ENCODE measurements around the gene MPPED2.

Gene MPPED2

GRCh38 chr11:30423279-30423648 is 162.9 kb downstream of the MPPED2 start:
- TF ChIP-seq NFIC (IDR thresholded peaks at IDR 0.05) (no peak), RAD21 (IDR thresholded peaks at IDR 0.05; ENCODE audit: low read depth) (no peak), CEBPB (IDR thresholded peaks at IDR 0.05) (no peak), CREB1 (IDR thresholded peaks at IDR 0.05; ENCODE audit: low read depth) (no peak), TEAD4 (IDR thresholded peaks at IDR 0.05) (no peak), EP300 (IDR thresholded peaks at IDR 0.05; ENCODE audit: borderline replicate concordance) (no peak; the same call in 1 of the 2 replicates), TCF12 (IDR thresholded peaks at IDR 0.05; ENCODE audit: low read depth) (no peak), USF1 (IDR thresholded peaks at IDR 0.05) (no peak), EGR1 (IDR thresholded peaks at IDR 0.05) (no peak)
- TF ChIP-seq, protein P1, sequence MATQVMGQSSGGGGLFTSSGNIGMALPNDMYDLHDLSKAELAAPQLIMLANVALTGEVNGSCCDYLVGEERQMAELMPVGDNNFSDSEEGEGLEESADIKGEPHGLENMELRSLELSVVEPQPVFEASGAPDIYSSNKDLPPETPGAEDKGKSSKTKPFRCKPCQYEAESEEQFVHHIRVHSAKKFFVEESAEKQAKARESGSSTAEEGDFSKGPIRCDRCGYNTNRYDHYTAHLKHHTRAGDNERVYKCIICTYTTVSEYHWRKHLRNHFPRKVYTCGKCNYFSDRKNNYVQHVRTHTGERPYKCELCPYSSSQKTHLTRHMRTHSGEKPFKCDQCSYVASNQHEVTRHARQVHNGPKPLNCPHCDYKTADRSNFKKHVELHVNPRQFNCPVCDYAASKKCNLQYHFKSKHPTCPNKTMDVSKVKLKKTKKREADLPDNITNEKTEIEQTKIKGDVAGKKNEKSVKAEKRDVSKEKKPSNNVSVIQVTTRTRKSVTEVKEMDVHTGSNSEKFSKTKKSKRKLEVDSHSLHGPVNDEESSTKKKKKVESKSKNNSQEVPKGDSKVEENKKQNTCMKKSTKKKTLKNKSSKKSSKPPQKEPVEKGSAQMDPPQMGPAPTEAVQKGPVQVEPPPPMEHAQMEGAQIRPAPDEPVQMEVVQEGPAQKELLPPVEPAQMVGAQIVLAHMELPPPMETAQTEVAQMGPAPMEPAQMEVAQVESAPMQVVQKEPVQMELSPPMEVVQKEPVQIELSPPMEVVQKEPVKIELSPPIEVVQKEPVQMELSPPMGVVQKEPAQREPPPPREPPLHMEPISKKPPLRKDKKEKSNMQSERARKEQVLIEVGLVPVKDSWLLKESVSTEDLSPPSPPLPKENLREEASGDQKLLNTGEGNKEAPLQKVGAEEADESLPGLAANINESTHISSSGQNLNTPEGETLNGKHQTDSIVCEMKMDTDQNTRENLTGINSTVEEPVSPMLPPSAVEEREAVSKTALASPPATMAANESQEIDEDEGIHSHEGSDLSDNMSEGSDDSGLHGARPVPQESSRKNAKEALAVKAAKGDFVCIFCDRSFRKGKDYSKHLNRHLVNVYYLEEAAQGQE (IDR thresholded peaks at IDR 0.05; ENCODE audit: low read depth): no peak

- TF ChIP-seq EP300 (IDR thresholded peaks at IDR 0.05; ENCODE audit: borderline replicate concordance): peak; percentile 99
- TF ChIP-seq FOXM1 (IDR thresholded peaks at IDR 0.05; ENCODE audit: borderline replicate concordance, low read depth): peak; percentile 98
- peak; percentile 96 for TF ChIP-seq NFIC (IDR thresholded peaks at IDR 0.05)
- TF ChIP-seq CREB1 (IDR thresholded peaks at IDR 0.05; ENCODE audit: low read depth): no peak
- no peak for TF ChIP-seq ZBTB7A (IDR thresholded peaks at IDR 0.05; ENCODE audit: low read depth)
- peak; percentile 87 for TF ChIP-seq TEAD4 (IDR thresholded peaks at IDR 0.05)
- TF ChIP-seq CEBPB (IDR thresholded peaks at IDR 0.05): peak; percentile 91
- TF ChIP-seq RAD21 (IDR thresholded peaks at IDR 0.05; ENCODE audit: low read depth): peak; percentile 38
- TF ChIP-seq EGR1 (IDR thresholded peaks at IDR 0.05): peak; percentile 92
- TF ChIP-seq USF1 (IDR thresholded peaks at IDR 0.05): no peak
- TF ChIP-seq, protein P2, sequence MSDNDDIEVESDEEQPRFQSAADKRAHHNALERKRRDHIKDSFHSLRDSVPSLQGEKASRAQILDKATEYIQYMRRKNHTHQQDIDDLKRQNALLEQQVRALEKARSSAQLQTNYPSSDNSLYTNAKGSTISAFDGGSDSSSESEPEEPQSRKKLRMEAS (IDR thresholded peaks at IDR 0.05): no peak
- TF ChIP-seq, protein P1 (IDR thresholded peaks at IDR 0.05; ENCODE audit: low read depth): no peak
- TF ChIP-seq YY1 (IDR thresholded peaks at IDR 0.05; ENCODE audit: low read depth): peak; percentile 60; the same call in 1 of the 2 replicates
- TF ChIP-seq TCF12 (IDR thresholded peaks at IDR 0.05; ENCODE audit: low read depth): peak; percentile 99
These were observed 163.5 kb downstream of the MPPED2 start for GRCh38 chr11:30422447-30423278.

DNA sequence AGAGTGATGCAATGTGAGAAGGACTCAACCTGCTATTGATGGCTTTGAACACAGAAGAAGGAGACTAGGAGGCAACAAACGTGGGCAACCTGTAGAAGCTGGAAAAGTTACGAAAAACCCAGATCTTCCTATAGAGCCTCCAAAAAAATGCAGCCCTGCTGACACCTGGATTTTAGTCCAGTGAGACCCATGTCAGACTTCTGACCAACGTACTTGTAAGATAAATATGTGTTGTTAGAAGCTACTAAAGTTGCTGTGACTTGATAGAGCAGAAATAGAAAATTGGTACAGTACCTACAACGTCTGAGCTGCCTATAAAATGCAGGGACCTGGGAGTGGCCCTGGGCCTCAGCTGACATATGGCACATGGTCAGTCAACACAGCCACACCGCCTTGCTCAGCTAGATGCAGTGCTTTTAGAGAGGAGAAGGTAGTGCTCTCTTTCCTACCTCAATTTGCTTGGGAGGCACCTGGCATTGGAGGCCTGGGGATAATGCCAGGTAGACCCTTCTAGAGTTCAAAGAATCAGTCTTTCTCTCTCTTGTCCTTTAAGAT is 165.8 kb downstream of the MPPED2 start:
- no peak for TF ChIP-seq TCF12 (IDR thresholded peaks at IDR 0.05; ENCODE audit: low read depth)
- TF ChIP-seq, protein P1 (IDR thresholded peaks at IDR 0.05; ENCODE audit: low read depth): no peak
- TF ChIP-seq, protein P2 (IDR thresholded peaks at IDR 0.05): no peak
- no peak for TF ChIP-seq CEBPB (IDR thresholded peaks at IDR 0.05)
- no peak for TF ChIP-seq FOXM1 (IDR thresholded peaks at IDR 0.05; ENCODE audit: borderline replicate concordance, low read depth)
- TF ChIP-seq TAF1 (IDR thresholded peaks at IDR 0.05; ENCODE audit: low read depth): no peak
- TF ChIP-seq EP300 (IDR thresholded peaks at IDR 0.05; ENCODE audit: borderline replicate concordance): no peak
- no peak for TF ChIP-seq RAD21 (IDR thresholded peaks at IDR 0.05; ENCODE audit: low read depth)
- TF ChIP-seq USF1 (IDR thresholded peaks at IDR 0.05): no peak
- TF ChIP-seq EGR1 (IDR thresholded peaks at IDR 0.05): no peak
- TF ChIP-seq TEAD4 (IDR thresholded peaks at IDR 0.05): no peak
- TF ChIP-seq NFIC (IDR thresholded peaks at IDR 0.05): no peak
- no peak for TF ChIP-seq ZBTB7A (IDR thresholded peaks at IDR 0.05; ENCODE audit: low read depth)
- TF ChIP-seq YY1 (IDR thresholded peaks at IDR 0.05; ENCODE audit: low read depth): no peak
- no peak for TF ChIP-seq CREB1 (IDR thresholded peaks at IDR 0.05; ENCODE audit: low read depth)

Data from Ishikawa (cell line).